ENCODE measurements around the gene IFT74. TPM values are rescaled to one million over a fixed set of nuclear protein-coding genes. Genes with fewer than 3 reads are reported as not detected.

IFT74 gene
- total and polyA plus RNA-seq, 2 of the 13 experiments (the other 11 are each of a cell fraction or from before 2014, with no cell fraction given): 4.2 to 12.3 TPM

- no TSS peak for BruUV-seq (replicated peaks)
- intact Hi-C loops (cut with micrococcal nuclease; ENCODE audit: unreplicated experiment) (no loop called here), in situ Hi-C loops (cut with HindIII; ENCODE audit: extremely low pct_ligation_motif_present, low pct_unique_long_range_greater_than_20kb) (no loop called here)
- H3K4me3 ChIP-seq (replicated peaks in 1 of 3; ENCODE audit: insufficient read depth in 1 of 3, low read depth in 2 of 3, low read length in 3 of 3): no peak overlapping the region
- peaks cover 0 to 12% of the 10 kb centered on the region in 2 experiments; a peak in 2 of 5 replicates for H3K36me3 ChIP-seq (replicated peaks in 1 of 2; ENCODE audit: control insufficient read depth in 1 of 2, insufficient read depth in 2 of 2, low read length in 2 of 2)
- no peak overlapping the region for H3K9ac ChIP-seq (ENCODE audit: insufficient read depth, low read depth, low read length)
- DNase-seq (ENCODE audit: low spot score): no peak
- WGBS (ENCODE audit: low lambda C conversion rate): 97% methylated on average over 2 of the region's 2 CpGs
- no peak overlapping the region for H3K4me2 ChIP-seq (ENCODE audit: low read depth, low read length)
- FAIRE-seq: no peak
- H3K79me2 ChIP-seq (ENCODE audit: insufficient read depth, low read length): no peaks in the 10 kb centered on the region
- no peaks in the 10 kb centered on the region for H3K9me3 ChIP-seq (ENCODE audit: low read length)
- POLR2A ChIA-PET: no interaction called here
- H3K27me3 ChIP-seq (ENCODE audit: control insufficient read depth in 1 of 2, insufficient read depth in 2 of 2, low read length in 2 of 2): no peaks in the 10 kb centered on the region
- ATAC-seq: no peak
- H4K20me1 ChIP-seq (ENCODE audit: insufficient read depth, low read length): no peaks in the 10 kb centered on the region
- H3K4me1 ChIP-seq (ENCODE audit: insufficient read depth, low read length): no peaks in the 10 kb centered on the region
- H2AFZ ChIP-seq (ENCODE audit: low read length): no peak overlapping the region
- no peak overlapping the region for H3K27ac ChIP-seq (ENCODE audit: extremely low read length, insufficient read depth, low read length)
- CTCF ChIA-PET (ENCODE audit: low intra/inter-chr PET ratio, low total read pairs): no interaction called here
- TF ChIP-seq ZNF292 (CRISPR knock-in tag; IDR thresholded peaks at IDR 0.05; ENCODE audit: borderline replicate concordance, low read depth): no peak
- TF ChIP-seq ZNF484 (CRISPR knock-in tag; IDR thresholded peaks at IDR 0.05; ENCODE audit: borderline replicate concordance, low read depth): no peak
- no peak for TF ChIP-seq ZNF101 (CRISPR knock-in tag; IDR thresholded peaks at IDR 0.05; ENCODE audit: borderline replicate concordance, low read depth)
- TF ChIP-seq KDM2A (CRISPR knock-in tag; IDR thresholded peaks at IDR 0.05; ENCODE audit: borderline replicate concordance, low read depth): no peak
- no peak for TF ChIP-seq TOE1 (CRISPR knock-in tag; IDR thresholded peaks at IDR 0.05)
- TF ChIP-seq CBFB (CRISPR knock-in tag; IDR thresholded peaks at IDR 0.05): no peak
- no peak for TF ChIP-seq TEAD2 (CRISPR knock-in tag; IDR thresholded peaks at IDR 0.05)
- no peak for TF ChIP-seq ZFP91 (CRISPR knock-in tag; IDR thresholded peaks at IDR 0.05; ENCODE audit: borderline replicate concordance)
- no peak for TF ChIP-seq CHD4 (IDR thresholded peaks at IDR 0.05; ENCODE audit: borderline replicate concordance, low read length)
- TF ChIP-seq ZNF550 (CRISPR knock-in tag; IDR thresholded peaks at IDR 0.05; ENCODE audit: borderline replicate concordance): no peak
- no peak for TF ChIP-seq CREB3 (CRISPR knock-in tag; IDR thresholded peaks at IDR 0.05)
- TF ChIP-seq, protein P1, sequence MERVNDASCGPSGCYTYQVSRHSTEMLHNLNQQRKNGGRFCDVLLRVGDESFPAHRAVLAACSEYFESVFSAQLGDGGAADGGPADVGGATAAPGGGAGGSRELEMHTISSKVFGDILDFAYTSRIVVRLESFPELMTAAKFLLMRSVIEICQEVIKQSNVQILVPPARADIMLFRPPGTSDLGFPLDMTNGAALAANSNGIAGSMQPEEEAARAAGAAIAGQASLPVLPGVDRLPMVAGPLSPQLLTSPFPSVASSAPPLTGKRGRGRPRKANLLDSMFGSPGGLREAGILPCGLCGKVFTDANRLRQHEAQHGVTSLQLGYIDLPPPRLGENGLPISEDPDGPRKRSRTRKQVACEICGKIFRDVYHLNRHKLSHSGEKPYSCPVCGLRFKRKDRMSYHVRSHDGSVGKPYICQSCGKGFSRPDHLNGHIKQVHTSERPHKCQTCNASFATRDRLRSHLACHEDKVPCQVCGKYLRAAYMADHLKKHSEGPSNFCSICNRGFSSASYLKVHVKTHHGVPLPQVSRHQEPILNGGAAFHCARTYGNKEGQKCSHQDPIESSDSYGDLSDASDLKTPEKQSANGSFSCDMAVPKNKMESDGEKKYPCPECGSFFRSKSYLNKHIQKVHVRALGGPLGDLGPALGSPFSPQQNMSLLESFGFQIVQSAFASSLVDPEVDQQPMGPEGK (CRISPR knock-in tag; IDR thresholded peaks at IDR 0.05): no peak
- no peak for TF ChIP-seq TBX3 (IDR thresholded peaks at IDR 0.05; ENCODE audit: borderline replicate concordance)
- no peak for TF ChIP-seq TIGD3 (CRISPR knock-in tag; IDR thresholded peaks at IDR 0.05; ENCODE audit: borderline replicate concordance)
- no peak for TF ChIP-seq MED8 (CRISPR knock-in tag; IDR thresholded peaks at IDR 0.05; ENCODE audit: insufficient replicate concordance)
- TF ChIP-seq, protein P2, sequence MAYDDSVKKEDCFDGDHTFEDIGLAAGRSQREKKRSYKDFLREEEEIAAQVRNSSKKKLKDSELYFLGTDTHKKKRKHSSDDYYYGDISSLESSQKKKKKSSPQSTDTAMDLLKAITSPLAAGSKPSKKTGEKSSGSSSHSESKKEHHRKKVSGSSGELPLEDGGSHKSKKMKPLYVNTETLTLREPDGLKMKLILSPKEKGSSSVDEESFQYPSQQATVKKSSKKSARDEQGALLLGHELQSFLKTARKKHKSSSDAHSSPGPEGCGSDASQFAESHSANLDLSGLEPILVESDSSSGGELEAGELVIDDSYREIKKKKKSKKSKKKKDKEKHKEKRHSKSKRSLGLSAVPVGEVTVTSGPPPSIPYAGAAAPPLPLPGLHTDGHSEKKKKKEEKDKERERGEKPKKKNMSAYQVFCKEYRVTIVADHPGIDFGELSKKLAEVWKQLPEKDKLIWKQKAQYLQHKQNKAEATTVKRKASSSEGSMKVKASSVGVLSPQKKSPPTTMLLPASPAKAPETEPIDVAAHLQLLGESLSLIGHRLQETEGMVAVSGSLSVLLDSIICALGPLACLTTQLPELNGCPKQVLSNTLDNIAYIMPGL (CRISPR knock-in tag; IDR thresholded peaks at IDR 0.05; ENCODE audit: borderline replicate concordance in 1 of 2, low read depth in 1 of 2): no peak
Observed at GRCh38 chr9:26913138-26913668, 43.0 kb upstream of the IFT74 start.

Data from HepG2 (cell line).